Testis (tissue), 2 donors: ENCODE results near the gene COQ8B.

Experiments
- POLR2A ChIP-seq: fragments of 450-650 bp; IDR thresholded peaks from one replicate; pipeline ENCODE4 v1.6.1; 2017; ENCODE audit warnings: antibody characterized with exemption, mild to moderate bottlenecking, moderate library complexity
- TF ChIP-seq, protein P1 (sequence below), 3 experiments: fragments of 450-650 bp in 2 of 3; fragments of 200-600 bp in 1 of 3; sonication (generic) in 1 of 3; IDR thresholded peaks; one replicate each; pipeline ENCODE4 v1.5.1; 2016 to 2019; ENCODE audit warnings: antibody characterized with exemption in 3 of 3, mild to moderate bottlenecking in 2 of 3, moderate library complexity in 1 of 3

DNA sequence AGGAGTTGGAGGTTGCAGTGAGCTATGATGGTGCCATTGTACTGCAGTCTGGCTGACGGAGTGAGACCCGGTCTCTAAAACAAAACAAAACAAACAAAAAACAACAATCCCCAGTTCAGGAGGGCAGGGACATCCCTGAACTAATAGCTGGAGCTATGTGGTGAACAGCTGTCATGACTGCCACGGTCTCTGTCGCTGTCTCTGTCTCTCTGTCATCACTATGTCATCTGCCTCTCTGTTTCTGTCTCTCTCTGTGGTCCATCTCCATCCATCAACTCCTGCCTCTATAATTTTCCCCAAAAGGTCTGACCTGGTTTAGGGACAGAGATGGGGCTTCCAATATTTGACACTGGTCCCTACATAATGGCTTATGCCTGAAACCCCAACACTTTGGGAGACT is 7.6 kb upstream of the COQ8B start:
- TF ChIP-seq, protein P1, sequence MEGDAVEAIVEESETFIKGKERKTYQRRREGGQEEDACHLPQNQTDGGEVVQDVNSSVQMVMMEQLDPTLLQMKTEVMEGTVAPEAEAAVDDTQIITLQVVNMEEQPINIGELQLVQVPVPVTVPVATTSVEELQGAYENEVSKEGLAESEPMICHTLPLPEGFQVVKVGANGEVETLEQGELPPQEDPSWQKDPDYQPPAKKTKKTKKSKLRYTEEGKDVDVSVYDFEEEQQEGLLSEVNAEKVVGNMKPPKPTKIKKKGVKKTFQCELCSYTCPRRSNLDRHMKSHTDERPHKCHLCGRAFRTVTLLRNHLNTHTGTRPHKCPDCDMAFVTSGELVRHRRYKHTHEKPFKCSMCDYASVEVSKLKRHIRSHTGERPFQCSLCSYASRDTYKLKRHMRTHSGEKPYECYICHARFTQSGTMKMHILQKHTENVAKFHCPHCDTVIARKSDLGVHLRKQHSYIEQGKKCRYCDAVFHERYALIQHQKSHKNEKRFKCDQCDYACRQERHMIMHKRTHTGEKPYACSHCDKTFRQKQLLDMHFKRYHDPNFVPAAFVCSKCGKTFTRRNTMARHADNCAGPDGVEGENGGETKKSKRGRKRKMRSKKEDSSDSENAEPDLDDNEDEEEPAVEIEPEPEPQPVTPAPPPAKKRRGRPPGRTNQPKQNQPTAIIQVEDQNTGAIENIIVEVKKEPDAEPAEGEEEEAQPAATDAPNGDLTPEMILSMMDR (IDR thresholded peaks at IDR 0.05): no peak
- TF ChIP-seq POLR2A: no peak
